Skeletal muscle satellite cell (primary cell): ENCODE results near the gene ITGB3. TPM values are rescaled to one million over a fixed set of nuclear protein-coding genes. Genes with fewer than 3 reads are reported as not detected.

Experiments used
- H3K27me3 ChIP-seq: 2 replicates; pipeline ENCODE4 v1.7.0; 2013; ENCODE audit warnings: low read length; ENCODE audit not compliant: control insufficient read depth, insufficient read depth
- H3K36me3 ChIP-seq: 2 replicates; pipeline ENCODE4 v1.7.0; 2013; ENCODE audit warnings: mild to moderate bottlenecking, control low read depth, low read length; ENCODE audit not compliant: insufficient read depth
- H3K4me1 ChIP-seq: 2 replicates; pipeline ENCODE4 v1.7.0; 2013; ENCODE audit warnings: low read length; ENCODE audit not compliant: control insufficient read depth, insufficient read depth
- H3K4me2 ChIP-seq: 2 replicates; pipeline ENCODE4 v1.7.0; 2013; ENCODE audit warnings: mild to moderate bottlenecking, low read length
- H3K4me3 ChIP-seq: 2 replicates; pipeline ENCODE4 v1.7.0; 2013; ENCODE audit warnings: low read length
- H3K9ac ChIP-seq: 2 replicates; pipeline ENCODE4 v1.7.0; 2013; ENCODE audit warnings: mild to moderate bottlenecking, low read depth, low read length, moderate library complexity
- H3K9me3 ChIP-seq: replicated peaks from 2 replicates; pipeline ENCODE4 v1.7.0; 2013; ENCODE audit warnings: mild to moderate bottlenecking, control low read depth, low read length
- total RNA-seq: library from RNA; depleted of rRNA; stranded (reverse); fragments of >200 nt; gene quantifications from 2 replicates; pipeline ENCODE4 v1.2.3, GENCODE V29; 2012; rRNA removed

ITGB3 gene
- total RNA-seq: 71.7 and 83.9 TPM in 2 replicates

- Histone ChIP-seq H3K9ac (peak within 1 kb of the TSS; percentile 84), H3K36me3 (no peaks in the 10 kb centered on the region), H3K9me3 (no peaks in the 10 kb centered on the region), H3K4me3 (peak within 1 kb of the TSS; percentile 82), H3K4me2 (peak within 1 kb of the TSS; percentile 96), H3K27me3 (no peaks in the 10 kb centered on the region), H3K4me1 (peaks cover 26% of the 10 kb centered on the region)
Measured at GRCh38 chr17:47253541-47254402, at the start of gene ITGB3. ITGB3 (plus strand) TSS chr17:47253827; CDS start chr17:47253862, 35 bp downstream.

GRCh38 chr17:47203984-47204721 is 49.5 kb upstream of the ITGB3 start:
- Histone ChIP-seq H3K9me3 (no peaks in the 10 kb centered on the region), H3K36me3 (no peaks in the 10 kb centered on the region), H3K4me3 (no peak overlapping the region), H3K27me3 (no peaks in the 10 kb centered on the region), H3K4me2 (no peak overlapping the region), H3K9ac (peak overlapping the region; percentile 14), H3K4me1 (peaks cover 24% of the 10 kb centered on the region)

GRCh38 chr17:47204722-47205418 is 48.8 kb upstream of the ITGB3 start:
- peak overlapping the region; percentile 22 for H3K9ac ChIP-seq
- H3K36me3 ChIP-seq: no peaks in the 10 kb centered on the region
- peaks cover 24% of the 10 kb centered on the region for H3K4me1 ChIP-seq
- no peaks in the 10 kb centered on the region for H3K9me3 ChIP-seq
- peak overlapping the region; percentile 75 for H3K4me2 ChIP-seq
- peak overlapping the region; percentile 33 for H3K4me3 ChIP-seq
- no peaks in the 10 kb centered on the region for H3K27me3 ChIP-seq

- Histone ChIP-seq H3K36me3 (no peaks in the 10 kb centered on the region), H3K9ac (peak overlapping the region; percentile 22), H3K4me2 (peak overlapping the region; percentile 75), H3K4me1 (peaks cover 30% of the 10 kb centered on the region), H3K9me3 (no peaks in the 10 kb centered on the region), H3K4me3 (peak overlapping the region; percentile 33), H3K27me3 (no peaks in the 10 kb centered on the region)
Measured at GRCh38 chr17:47205419-47205963, 48.1 kb upstream of the ITGB3 start.

- no peaks in the 10 kb centered on the region for H3K36me3 ChIP-seq
- H3K4me1 ChIP-seq: peaks cover 30% of the 10 kb centered on the region
- H3K4me3 ChIP-seq: no peak overlapping the region
- H3K4me2 ChIP-seq: no peak overlapping the region
- H3K9me3 ChIP-seq: no peaks in the 10 kb centered on the region
- no peak overlapping the region for H3K9ac ChIP-seq
- H3K27me3 ChIP-seq: no peaks in the 10 kb centered on the region
Measured at GRCh38 chr17:47207143-47208067, 46.2 kb upstream of the ITGB3 start.

- Histone ChIP-seq H3K4me1 (peaks cover 26% of the 10 kb centered on the region), H3K27me3 (no peaks in the 10 kb centered on the region)
Measured at GRCh38 chr17:47208744-47209488, 44.7 kb upstream of the ITGB3 start, which contains the start of gene MYL4. MYL4 (plus strand) TSS chr17:47209348; CDS start chr17:47209423, 75 bp downstream.

GRCh38 chr17:47209499-47209898 is 44.1 kb upstream of the ITGB3 start:
- Histone ChIP-seq H3K4me3 (no peak overlapping the region), H3K36me3 (no peaks in the 10 kb centered on the region), H3K27me3 (no peaks in the 10 kb centered on the region), H3K4me1 (peaks cover 21% of the 10 kb centered on the region), H3K9ac (no peak overlapping the region), H3K4me2 (no peak overlapping the region), H3K9me3 (no peaks in the 10 kb centered on the region)

More at GRCh38 chr17:47208744-47209488, 44.7 kb upstream of the ITGB3 start, which contains the start of gene MYL4:
- H3K9me3 ChIP-seq: no peaks in the 10 kb centered on the region
- H3K36me3 ChIP-seq: no peaks in the 10 kb centered on the region
- no peak within 1 kb of the TSS for H3K4me2 ChIP-seq
- H3K4me3 ChIP-seq: no peak within 1 kb of the TSS
- H3K9ac ChIP-seq: no peak within 1 kb of the TSS

- no peaks in the 10 kb centered on the region for H3K9me3 ChIP-seq
- H3K9ac ChIP-seq: no peak overlapping the region
- H3K4me2 ChIP-seq: no peak overlapping the region
- no peaks in the 10 kb centered on the region for H3K27me3 ChIP-seq
- peaks cover 14% of the 10 kb centered on the region for H3K4me1 ChIP-seq
- no peak overlapping the region for H3K4me3 ChIP-seq
- no peaks in the 10 kb centered on the region for H3K36me3 ChIP-seq
Measured at GRCh38 chr17:47210105-47210504, 43.5 kb upstream of the ITGB3 start.

GRCh38 chr17:47210779-47211178 is 42.8 kb upstream of the ITGB3 start:
- Histone ChIP-seq H3K36me3 (no peaks in the 10 kb centered on the region), H3K4me2 (no peak overlapping the region), H3K9ac (no peak overlapping the region), H3K4me1 (peaks cover 8% of the 10 kb centered on the region), H3K4me3 (no peak overlapping the region), H3K9me3 (no peaks in the 10 kb centered on the region), H3K27me3 (no peaks in the 10 kb centered on the region)

GRCh38 chr17:47212458-47212857 is 41.2 kb upstream of the ITGB3 start:
- no peak overlapping the region for H3K4me2 ChIP-seq
- H3K9ac ChIP-seq: no peak overlapping the region
- no peaks in the 10 kb centered on the region for H3K27me3 ChIP-seq
- H3K9me3 ChIP-seq: no peaks in the 10 kb centered on the region
- peaks cover 7% of the 10 kb centered on the region for H3K4me1 ChIP-seq
- no peaks in the 10 kb centered on the region for H3K36me3 ChIP-seq
- no peak overlapping the region for H3K4me3 ChIP-seq
